Heart left ventricle (tissue), 13 donors: ENCODE data around the gene ENOX1.

Experiments
- POLR2A ChIP-seq, 2 donors: fragments of 450-650 bp; IDR thresholded peaks; one replicate each; pipeline ENCODE4 v1.6.1; 2017; ENCODE audit warnings: antibody characterized with exemption in 2 of 2, mild to moderate bottlenecking in 2 of 2, moderate library complexity in 2 of 2
- TF ChIP-seq, protein P1 (sequence below), 12 donors: fragments of 200-600 bp; sonication (generic) in 4 of 12; IDR thresholded peaks; one replicate each; pipeline versions ENCODE4 v1.5.0 to v1.8.0; 2018 to 2022; ENCODE audit warnings: antibody characterized with exemption in 12 of 12, mild to moderate bottlenecking in 5 of 12
- donor health status: ischemic (EF 13 %, LVEDD 7.1; RV severe dilation, severe dysfunction).
- donor health status: DM: no; HTN: yes; CAD: no.
- donor health status: DM: no; HTN: no; CAD: no.
- donor health status: ischemic (EF 25% LVEDD 6.9; RV normal size, moderate dysfunction).
- donor health status: ischemic (EF 25% LVEDD 5.7; RV mildly dilated, moderate dysfunction).
- donor health status: ischemic (EF 35%, LVEDD 5.7; RV mildly dilated, moderate dysfunction).
- donor health status: nonischemic (EF 11% LVEDD 7.7; RV severe dilation, severe dysfunction).
- donor health status: DM: yes; HTN: yes; CAD: no.
- donor health status: PGD.
- donor health status: ischemic (EF 29% LVEDD 5.4; RV normal size, mild dysfunction).
- donor health status: nonischemic (EF 23%, LVEDD 6.1; RV moderate dilation, normal function).

DNA sequence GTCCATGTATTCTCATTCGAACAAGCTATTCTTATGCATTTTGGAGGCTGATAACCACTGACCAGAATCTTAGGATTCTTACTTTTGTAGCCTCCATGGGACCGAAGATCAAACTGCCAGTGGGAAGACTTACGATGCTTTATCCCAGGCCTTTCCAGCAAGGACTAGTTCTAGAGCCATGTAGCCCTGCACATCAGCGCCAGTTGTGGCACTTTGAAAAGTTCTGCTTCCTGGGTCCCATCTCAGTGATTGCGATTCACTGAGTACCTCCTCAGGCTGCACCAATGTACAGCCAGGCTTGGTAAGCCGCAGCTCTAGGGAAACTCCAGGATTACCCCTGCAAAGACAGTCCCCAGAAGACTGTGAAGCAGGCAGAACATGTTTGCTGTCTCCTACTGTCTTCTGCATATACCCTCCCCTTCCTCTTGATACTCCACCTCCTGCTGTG, 18.9 kb upstream of the ENOX1 start:
- TF ChIP-seq, protein P1, sequence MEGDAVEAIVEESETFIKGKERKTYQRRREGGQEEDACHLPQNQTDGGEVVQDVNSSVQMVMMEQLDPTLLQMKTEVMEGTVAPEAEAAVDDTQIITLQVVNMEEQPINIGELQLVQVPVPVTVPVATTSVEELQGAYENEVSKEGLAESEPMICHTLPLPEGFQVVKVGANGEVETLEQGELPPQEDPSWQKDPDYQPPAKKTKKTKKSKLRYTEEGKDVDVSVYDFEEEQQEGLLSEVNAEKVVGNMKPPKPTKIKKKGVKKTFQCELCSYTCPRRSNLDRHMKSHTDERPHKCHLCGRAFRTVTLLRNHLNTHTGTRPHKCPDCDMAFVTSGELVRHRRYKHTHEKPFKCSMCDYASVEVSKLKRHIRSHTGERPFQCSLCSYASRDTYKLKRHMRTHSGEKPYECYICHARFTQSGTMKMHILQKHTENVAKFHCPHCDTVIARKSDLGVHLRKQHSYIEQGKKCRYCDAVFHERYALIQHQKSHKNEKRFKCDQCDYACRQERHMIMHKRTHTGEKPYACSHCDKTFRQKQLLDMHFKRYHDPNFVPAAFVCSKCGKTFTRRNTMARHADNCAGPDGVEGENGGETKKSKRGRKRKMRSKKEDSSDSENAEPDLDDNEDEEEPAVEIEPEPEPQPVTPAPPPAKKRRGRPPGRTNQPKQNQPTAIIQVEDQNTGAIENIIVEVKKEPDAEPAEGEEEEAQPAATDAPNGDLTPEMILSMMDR (IDR thresholded peaks at IDR 0.05) = no peak
- TF ChIP-seq POLR2A (IDR thresholded peaks at IDR 0.05) = no peak
